ENCODE results near the gene OCA2.

- TF ChIP-seq, protein P1, sequence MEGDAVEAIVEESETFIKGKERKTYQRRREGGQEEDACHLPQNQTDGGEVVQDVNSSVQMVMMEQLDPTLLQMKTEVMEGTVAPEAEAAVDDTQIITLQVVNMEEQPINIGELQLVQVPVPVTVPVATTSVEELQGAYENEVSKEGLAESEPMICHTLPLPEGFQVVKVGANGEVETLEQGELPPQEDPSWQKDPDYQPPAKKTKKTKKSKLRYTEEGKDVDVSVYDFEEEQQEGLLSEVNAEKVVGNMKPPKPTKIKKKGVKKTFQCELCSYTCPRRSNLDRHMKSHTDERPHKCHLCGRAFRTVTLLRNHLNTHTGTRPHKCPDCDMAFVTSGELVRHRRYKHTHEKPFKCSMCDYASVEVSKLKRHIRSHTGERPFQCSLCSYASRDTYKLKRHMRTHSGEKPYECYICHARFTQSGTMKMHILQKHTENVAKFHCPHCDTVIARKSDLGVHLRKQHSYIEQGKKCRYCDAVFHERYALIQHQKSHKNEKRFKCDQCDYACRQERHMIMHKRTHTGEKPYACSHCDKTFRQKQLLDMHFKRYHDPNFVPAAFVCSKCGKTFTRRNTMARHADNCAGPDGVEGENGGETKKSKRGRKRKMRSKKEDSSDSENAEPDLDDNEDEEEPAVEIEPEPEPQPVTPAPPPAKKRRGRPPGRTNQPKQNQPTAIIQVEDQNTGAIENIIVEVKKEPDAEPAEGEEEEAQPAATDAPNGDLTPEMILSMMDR (IDR thresholded peaks at IDR 0.05; ENCODE audit: low read depth, low read length), result no peak
- no peak for TF ChIP-seq EZH2phosphoT487 (IDR thresholded peaks at IDR 0.05; ENCODE audit: low read depth)
Observed at GRCh38 chr15:27934782-27935181, 164.3 kb downstream of the OCA2 start.
